ENCODE measurements around the gene IGFBP5.

GRCh38 chr2:216737676-216738075, 42.3 kb upstream of the IGFBP5 start:
- TF ChIP-seq CTCF (IDR thresholded peaks at IDR 0.05 in 2 of 3, conservative IDR thresholded peaks at IDR 0.05 in 1 of 3; ENCODE audit: borderline replicate concordance in 1 of 3, insufficient read depth in 1 of 3, low read depth in 2 of 3, low read length in 2 of 3) (no peak), ELF1 (IDR thresholded peaks at IDR 0.05; ENCODE audit: borderline replicate concordance, low read depth) (no peak), MAX (IDR thresholded peaks at IDR 0.05) (no peak), CBX3 (IDR thresholded peaks at IDR 0.05; ENCODE audit: low read depth) (no peak)
